ENCODE results near the gene NUDT22. TPM values are rescaled to one million over a fixed set of nuclear protein-coding genes. Genes with fewer than 3 reads are reported as not detected.

The NUDT22 gene
- polyA plus RNA-seq, 1 donor (not counting 4 experiments of a cell fraction or from before 2014, with no cell fraction given), result 31.1 TPM

DNA sequence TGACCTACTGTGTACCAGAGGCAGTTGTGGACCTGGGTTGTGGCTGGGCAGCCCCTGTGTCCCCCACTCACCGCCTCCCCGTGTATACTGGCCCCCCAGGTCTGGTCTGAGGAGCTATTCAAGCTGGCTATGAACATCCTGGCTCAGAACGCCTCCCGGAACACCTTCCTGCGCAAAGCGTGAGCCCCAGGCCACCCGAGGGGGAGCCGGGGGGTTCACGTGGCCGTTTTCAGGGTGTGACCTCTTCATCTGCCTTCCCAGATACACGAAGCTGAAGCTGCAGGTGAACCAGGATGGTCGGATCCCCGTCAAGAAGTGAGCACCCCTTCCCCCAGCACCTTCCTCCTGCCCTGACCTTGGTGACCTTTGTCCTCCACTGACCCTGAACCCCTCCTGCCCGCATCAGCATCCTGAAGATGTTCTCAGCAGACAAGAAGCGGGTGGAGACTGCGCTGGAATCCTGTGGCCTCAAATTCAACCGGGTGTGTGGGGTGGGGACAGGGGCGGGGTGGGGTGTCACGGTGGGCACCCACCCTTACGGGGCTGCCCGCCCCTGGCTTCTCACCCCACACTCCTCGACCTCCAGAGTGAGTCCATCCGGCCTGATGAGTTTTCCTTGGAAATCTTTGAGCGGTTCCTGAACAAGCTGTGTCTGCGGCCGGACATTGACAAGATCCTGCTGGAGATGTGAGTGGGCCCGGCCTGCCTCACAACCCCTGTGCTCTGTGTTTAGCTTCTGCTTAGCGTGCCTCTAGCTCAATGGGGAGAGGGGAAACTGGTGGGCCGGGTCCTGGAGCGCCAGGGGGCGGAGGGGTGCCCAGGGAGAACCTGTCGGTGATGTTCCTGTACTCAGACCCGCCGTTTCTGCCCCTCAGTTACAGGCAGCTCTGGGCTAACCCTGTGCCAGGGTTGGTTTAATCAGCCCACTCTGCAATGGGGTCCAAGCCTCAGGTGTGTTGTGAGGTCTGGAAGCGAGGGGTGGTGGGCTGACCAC, 29.4 kb downstream of the NUDT22 start:
- no peaks in the 10 kb centered on the region for H3K27me3 ChIP-seq (ENCODE audit: control insufficient read depth, extremely low read depth, insufficient read depth, low read length)
- H3K4me2 ChIP-seq (ENCODE audit: control insufficient read depth, extremely low read depth, insufficient read depth, low read depth, low read length), result no peak overlapping the region
- H3K4me1 ChIP-seq (ENCODE audit: control insufficient read depth, extremely low read depth, insufficient read depth, low read length), result peaks cover 20% of the 10 kb centered on the region
- no peak overlapping the region for H3K4me3 ChIP-seq (ENCODE audit: control insufficient read depth in 2 of 3, extremely low read depth in 1 of 3, insufficient read depth in 2 of 3, low read depth in 1 of 3, low read length in 3 of 3)
- no peak overlapping the region for H3K27ac ChIP-seq (ENCODE audit: control insufficient read depth, insufficient read depth, low read length)
- H2AFZ ChIP-seq (ENCODE audit: control insufficient read depth, low read length), result no peak overlapping the region
- FAIRE-seq (no peak), DNase-seq (ENCODE audit: low read depth, low spot score) (no peak)
- H3K9me1 ChIP-seq (ENCODE audit: control insufficient read depth, extremely low read depth, insufficient read depth, low read length), result peaks cover 2% of the 10 kb centered on the region
- no peaks in the 10 kb centered on the region for H3K9me3 ChIP-seq (ENCODE audit: control insufficient read depth, low read depth, low read length)
- TF ChIP-seq EZH2 (IDR thresholded peaks at IDR 0.05; ENCODE audit: low read length) (no peak), CTCF (optimal IDR thresholded peaks at IDR 0.05 in 1 of 3, IDR thresholded peaks at IDR 0.05 in 1 of 3, conservative IDR thresholded peaks at IDR 0.05 in 1 of 3; ENCODE audit: extremely low read depth in 1 of 3, insufficient read depth in 2 of 3, low read length in 3 of 3) (no peak)
- H3K79me2 ChIP-seq (ENCODE audit: control insufficient read depth, insufficient read depth, low read length), result peaks cover 48% of the 10 kb centered on the region
- H3K36me3 ChIP-seq (ENCODE audit: control insufficient read depth in 2 of 2, extremely low read depth in 1 of 2, insufficient read depth in 2 of 2, low read length in 2 of 2), result peaks cover 33 to 49% of the 10 kb centered on the region in 2 experiments
- peaks cover 8% of the 10 kb centered on the region for H4K20me1 ChIP-seq (ENCODE audit: control insufficient read depth, extremely low read depth, insufficient read depth, low read length)
- H3K9ac ChIP-seq (ENCODE audit: control insufficient read depth, extremely low read depth, insufficient read depth, low read length), result no peak overlapping the region
- dilution Hi-C loops (cut with MboI; ENCODE audit: extremely low pct_ligation_motif_present, low sequenced_read_pairs), result no loop called here

DNA sequence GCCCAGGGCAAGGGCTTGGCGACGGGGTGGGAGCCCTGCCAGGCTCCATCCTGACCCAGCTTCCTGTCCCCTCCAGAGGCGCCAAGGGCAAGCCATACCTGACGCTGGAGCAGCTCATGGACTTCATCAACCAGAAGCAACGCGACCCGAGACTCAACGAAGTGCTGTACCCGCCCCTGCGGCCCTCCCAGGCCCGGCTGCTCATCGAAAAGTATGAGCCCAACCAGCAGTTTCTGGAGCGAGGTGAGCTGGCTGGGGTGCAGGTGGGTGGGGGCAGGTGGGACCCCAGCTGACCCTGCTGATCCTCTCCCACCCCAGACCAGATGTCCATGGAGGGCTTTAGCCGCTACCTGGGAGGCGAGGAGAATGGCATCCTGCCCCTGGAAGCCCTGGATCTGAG, 30.2 kb downstream of the NUDT22 start:
- peaks cover 2% of the 10 kb centered on the region for H3K9me1 ChIP-seq (ENCODE audit: control insufficient read depth, extremely low read depth, insufficient read depth, low read length)
- H3K9ac ChIP-seq (ENCODE audit: control insufficient read depth, extremely low read depth, insufficient read depth, low read length), result no peak overlapping the region
- no peak overlapping the region for H3K4me3 ChIP-seq (ENCODE audit: control insufficient read depth in 2 of 3, extremely low read depth in 1 of 3, insufficient read depth in 2 of 3, low read depth in 1 of 3, low read length in 3 of 3)
- no peak overlapping the region for H3K27ac ChIP-seq (ENCODE audit: control insufficient read depth, insufficient read depth, low read length)
- dilution Hi-C loops (cut with MboI; ENCODE audit: extremely low pct_ligation_motif_present, low sequenced_read_pairs), result no loop called here
- no peaks in the 10 kb centered on the region for H3K9me3 ChIP-seq (ENCODE audit: control insufficient read depth, low read depth, low read length)
- H3K79me2 ChIP-seq (ENCODE audit: control insufficient read depth, insufficient read depth, low read length), result peaks cover 48% of the 10 kb centered on the region
- TF ChIP-seq CTCF (optimal IDR thresholded peaks at IDR 0.05 in 1 of 3, IDR thresholded peaks at IDR 0.05 in 1 of 3, conservative IDR thresholded peaks at IDR 0.05 in 1 of 3; ENCODE audit: extremely low read depth in 1 of 3, insufficient read depth in 2 of 3, low read length in 3 of 3) (no peak), EZH2 (IDR thresholded peaks at IDR 0.05; ENCODE audit: low read length) (no peak)
- DNase-seq (ENCODE audit: low read depth, low spot score) (no peak), FAIRE-seq (no peak)
- H3K36me3 ChIP-seq (ENCODE audit: control insufficient read depth in 2 of 2, extremely low read depth in 1 of 2, insufficient read depth in 2 of 2, low read length in 2 of 2), result peaks cover 34 to 52% of the 10 kb centered on the region in 2 experiments
- no peak overlapping the region for H2AFZ ChIP-seq (ENCODE audit: control insufficient read depth, low read length)
- H3K4me1 ChIP-seq (ENCODE audit: control insufficient read depth, extremely low read depth, insufficient read depth, low read length), result peaks cover 17% of the 10 kb centered on the region
- H3K27me3 ChIP-seq (ENCODE audit: control insufficient read depth, extremely low read depth, insufficient read depth, low read length), result no peaks in the 10 kb centered on the region
- peaks cover 8% of the 10 kb centered on the region for H4K20me1 ChIP-seq (ENCODE audit: control insufficient read depth, extremely low read depth, insufficient read depth, low read length)
- no peak overlapping the region for H3K4me2 ChIP-seq (ENCODE audit: control insufficient read depth, extremely low read depth, insufficient read depth, low read depth, low read length)
